Natural killer cell (primary cell): ENCODE measurements around the gene WNT6. TPM values are rescaled to one million over a fixed set of nuclear protein-coding genes. Genes with fewer than 3 reads are reported as not detected.

Experiments
- ATAC-seq, 3 donors: fragments of 150-1000 bp in 2 of 3; fragments of 200-7000 bp in 1 of 3; cut with Tn5 transposase; 1 replicate in 1 of 3; 2 replicates in 2 of 3; pipeline ENCODE4 v1.10.0; 2021; ENCODE audit warnings: mild to moderate bottlenecking in 2 of 3, moderate library complexity in 2 of 3
- DNase-seq, 2 donors: peaks; one replicate each; pipeline versions ENCODE4 v3.0.0 to v3.0.0-alpha.2; 2013 to 2021; ENCODE audit warnings: mixed read lengths in 1 of 2
- H3K27ac ChIP-seq: one replicate; pipeline ENCODE4 v1.5.1; 2013; ENCODE audit warnings: mild to moderate bottlenecking, low read length
- H3K27me3 ChIP-seq: one replicate; pipeline ENCODE4 v1.6.1; 2013; ENCODE audit warnings: low read length; ENCODE audit not compliant: control insufficient read depth, insufficient read depth
- H3K36me3 ChIP-seq: one replicate; pipeline ENCODE4 v1.6.1; 2013; ENCODE audit warnings: low read length; ENCODE audit not compliant: control insufficient read depth, insufficient read depth
- H3K4me1 ChIP-seq: one replicate; pipeline ENCODE4 v1.6.1; 2013; ENCODE audit warnings: low read length; ENCODE audit not compliant: control insufficient read depth, insufficient read depth
- H3K4me3 ChIP-seq: one replicate; pipeline ENCODE4 v1.5.1; 2013; ENCODE audit warnings: low read length
- H3K9me3 ChIP-seq: one replicate; pipeline ENCODE4 v1.6.1; 2013; ENCODE audit warnings: low read length; ENCODE audit not compliant: control insufficient read depth, insufficient read depth
- H3K27ac Mint-ChIP-seq, 2 donors: one replicate each; pipeline ENCODE4 v1.8.0; 2022; ENCODE audit warnings: mild to moderate bottlenecking in 2 of 2, mixed read lengths in 2 of 2, moderate library complexity in 1 of 2
- H3K27me3 Mint-ChIP-seq, 2 donors: one replicate each; pipeline ENCODE4 v1.8.0; 2022; ENCODE audit warnings: low read depth in 2 of 2, mixed read lengths in 2 of 2
- H3K36me3 Mint-ChIP-seq: one replicate; pipeline ENCODE4 v1.8.0; 2022; ENCODE audit warnings: mixed read lengths
- H3K4me1 Mint-ChIP-seq, 2 donors: one replicate each; pipeline ENCODE4 v1.8.0; 2022; ENCODE audit warnings: mixed read lengths in 2 of 2
- H3K4me3 Mint-ChIP-seq: one replicate; pipeline ENCODE4 v1.8.0; 2022; ENCODE audit warnings: mild to moderate bottlenecking, moderate library complexity, mixed read lengths
- H3K9me3 Mint-ChIP-seq, 2 donors: one replicate each; pipeline ENCODE4 v1.8.0; 2022; ENCODE audit warnings: mixed read lengths in 2 of 2
- CTCF ChIP-seq: fragments of 200-600 bp; IDR thresholded peaks from one replicate; pipeline ENCODE4 v1.8.0; 2022; ENCODE audit warnings: antibody characterized with exemption
- WGBS: methylation state at CpG from one replicate; pipeline ENCODE4 v1.1.7; 2013; ENCODE audit warnings: missing lambda C conversion rate; ENCODE audit not compliant: insufficient coverage; 5-methylcytosine and 5-hydroxymethylcytosine counted together
- intact Hi-C: fragments of 100-400 bp; cut with micrococcal nuclease; formaldehyde crosslinking; loops from one replicate; pipeline ENCODE4 v1.14.2; 2022
- total RNA-seq, 4 donors: library from RNA; stranded (reverse); fragments of 120-200 nt in 1 of 4; gene quantifications; one replicate each; pipeline versions ENCODE4 v1.2.3 to v1.2.4, GENCODE V29; 2013 to 2022

The WNT6 gene
- total RNA-seq, 3 donors from 2014 or later (not counting 1 experiment from before 2014, with no cell fraction given): not detected

DNA sequence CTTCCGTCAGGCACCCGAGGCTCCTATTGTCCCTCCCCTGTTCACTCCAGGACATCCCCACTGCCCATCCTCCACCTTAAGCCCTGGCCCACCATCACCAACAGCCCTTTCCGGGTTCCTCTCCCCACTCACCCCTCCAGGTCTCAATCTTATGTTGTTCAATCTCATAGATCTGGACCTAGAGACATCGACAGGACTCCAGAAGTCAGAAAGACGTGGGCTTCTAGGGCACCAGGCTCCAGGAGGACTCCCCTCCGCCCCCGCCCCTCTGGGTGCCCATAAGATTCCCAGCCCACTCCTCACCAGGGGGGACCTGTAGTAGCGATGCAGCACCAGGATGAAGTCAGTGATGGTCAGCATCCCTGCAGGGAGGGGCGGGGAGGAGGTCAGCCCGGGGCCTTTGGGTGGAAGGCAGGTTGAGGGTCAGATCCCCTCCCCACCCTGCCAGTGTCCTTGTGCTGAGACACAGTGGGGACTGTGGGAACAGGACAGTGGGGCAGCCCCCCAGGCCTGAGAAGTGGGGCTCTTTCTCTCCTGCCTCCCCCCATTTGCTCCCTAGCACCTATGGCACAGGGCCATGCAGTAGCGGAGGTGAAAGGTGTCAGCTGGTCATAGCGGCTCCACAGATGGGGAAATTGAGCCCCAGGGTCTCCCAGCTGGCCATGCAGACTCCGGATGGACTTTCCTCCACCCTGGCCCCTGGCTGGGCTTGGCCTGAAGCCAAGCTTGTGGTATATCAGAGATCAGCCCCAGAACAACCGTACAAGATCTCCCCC is 31.7 kb upstream of the WNT6 start:
- intact Hi-C loops: no loop called here
- 72% methylated on average over 14 of the region's 14 CpGs for WGBS
- Mint-ChIP-seq H3K27ac (no peak overlapping the region), H3K4me3 (no peak overlapping the region), H3K36me3 (no peaks in the 10 kb centered on the region), H3K4me1 (no peaks in the 10 kb centered on the region), H3K27me3 (peaks cover 9 to 21% of the 10 kb centered on the region in 2 donors), H3K9me3 (no peaks in the 10 kb centered on the region)
- no peak for ATAC-seq
- Histone ChIP-seq H3K9me3 (no peaks in the 10 kb centered on the region), H3K4me3 (no peak overlapping the region), H3K4me1 (no peaks in the 10 kb centered on the region), H3K36me3 (no peaks in the 10 kb centered on the region), H3K27me3 (no peaks in the 10 kb centered on the region), H3K27ac (no peak overlapping the region)
- DNase-seq: no peak
- no peak for TF ChIP-seq CTCF

DNA sequence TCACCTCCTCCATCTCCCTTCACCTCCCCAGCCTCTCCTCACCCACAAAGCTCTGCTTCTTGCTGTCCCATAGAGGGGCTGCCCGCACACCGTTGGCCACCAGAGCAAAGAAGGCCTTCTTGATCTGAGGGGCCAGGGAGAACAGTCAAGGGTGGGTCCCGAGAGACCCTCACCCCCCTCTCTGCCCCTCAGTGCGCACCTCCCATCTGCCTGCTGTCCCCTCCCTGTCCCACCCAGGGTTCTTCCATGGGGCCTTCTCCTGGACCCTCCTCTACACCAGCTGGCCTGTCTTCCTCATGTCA is 31.2 kb upstream of the WNT6 start:
- TF ChIP-seq CTCF: no peak
- 96% methylated on average over 4 of the region's 4 CpGs for WGBS
- no peak for ATAC-seq
- Histone ChIP-seq H3K9me3 (no peaks in the 10 kb centered on the region), H3K4me1 (no peaks in the 10 kb centered on the region), H3K27ac (no peak overlapping the region), H3K27me3 (no peaks in the 10 kb centered on the region), H3K36me3 (no peaks in the 10 kb centered on the region), H3K4me3 (no peak overlapping the region)
- peaks cover 13 to 24% of the 10 kb centered on the region in 2 donors for H3K27me3 Mint-ChIP-seq
- no peak for DNase-seq
- H3K27ac Mint-ChIP-seq: no peak overlapping the region
- H3K4me3 Mint-ChIP-seq: no peak overlapping the region
- no peaks in the 10 kb centered on the region for H3K36me3 Mint-ChIP-seq
- H3K4me1 Mint-ChIP-seq: no peaks in the 10 kb centered on the region
- intact Hi-C loops: no loop called here
- no peaks in the 10 kb centered on the region for H3K9me3 Mint-ChIP-seq

GRCh38 chr2:218829868-218830451 is 29.6 kb upstream of the WNT6 start:
- H3K9me3 ChIP-seq: no peaks in the 10 kb centered on the region
- no peak overlapping the region for H3K4me3 ChIP-seq
- no peaks in the 10 kb centered on the region for H3K36me3 ChIP-seq
- no peaks in the 10 kb centered on the region for H3K9me3 Mint-ChIP-seq
- no peaks in the 10 kb centered on the region for H3K4me1 ChIP-seq
- H3K27ac Mint-ChIP-seq: no peak overlapping the region
- H3K4me3 Mint-ChIP-seq: no peak overlapping the region
- TF ChIP-seq CTCF: no peak
- 86% methylated on average over 17 of the region's 17 CpGs for WGBS
- H3K27me3 Mint-ChIP-seq: peaks cover 26 to 27% of the 10 kb centered on the region in 2 donors
- H3K4me1 Mint-ChIP-seq: no peaks in the 10 kb centered on the region
- intact Hi-C loops: no loop called here
- no peaks in the 10 kb centered on the region for H3K27me3 ChIP-seq
- no peak overlapping the region for H3K27ac ChIP-seq
- H3K36me3 Mint-ChIP-seq: no peaks in the 10 kb centered on the region
- DNase-seq (no peak), ATAC-seq (no peak)
